Ovary (tissue), 9 donors: ENCODE data around the gene ANKRD44. TPM values are rescaled to one million over a fixed set of nuclear protein-coding genes. Genes with fewer than 3 reads are reported as not detected.

ENCODE experiments used
- DNase-seq, 5 donors: peaks; one replicate each; pipeline ENCODE4 v3.0.0-alpha.2; 2019 to 2020
- H3K27ac ChIP-seq, 2 donors: fragments of 200-600 bp; one replicate each; pipeline versions ENCODE4 v1.5.1 to v1.8.0; 2019 to 2022
- H3K27me3 ChIP-seq: fragments of 200-600 bp; one replicate; pipeline ENCODE4 v1.8.0; 2022
- H3K36me3 ChIP-seq: fragments of 200-600 bp; sonication (generic); one replicate; pipeline ENCODE4 v1.5.1; 2019
- H3K4me1 ChIP-seq: one replicate; pipeline ENCODE4 v1.8.1; 2013; ENCODE audit warnings: mild to moderate bottlenecking, moderate library complexity; ENCODE audit not compliant: insufficient read depth
- H3K4me3 ChIP-seq: fragments of 200-600 bp; sonication (generic); one replicate; pipeline ENCODE4 v1.5.1; 2017
- H3K9me3 ChIP-seq, 2 donors: fragments of 200-600 bp in 1 of 2; sonication (generic) in 1 of 2; one replicate each; pipeline versions ENCODE4 v1.5.1 to v1.8.1; 2013 to 2019; ENCODE audit warnings: mild to moderate bottlenecking in 1 of 2, moderate library complexity in 1 of 2
- EP300 ChIP-seq: sonication (generic); formaldehyde crosslinking; IDR thresholded peaks from one replicate; pipeline ENCODE4 v1.6.1; 2017; ENCODE audit warnings: antibody characterized with exemption
- POLR2A ChIP-seq: fragments of 450-650 bp; IDR thresholded peaks from one replicate; pipeline ENCODE4 v1.6.1; 2017; ENCODE audit warnings: antibody characterized with exemption, mild to moderate bottlenecking, moderate library complexity
- WGBS, 3 donors: extraction: QIAGEN DNeasy Blood & Tissue Kit in 1 of 3; methylation state at CpG; one replicate each; pipeline versions ENCODE4 v1.1.5 to v1.1.7; 2013 to 2017; 5-methylcytosine and 5-hydroxymethylcytosine counted together
- intact Hi-C, 4 donors: fragments of 100-400 bp; cut with DNase I; formaldehyde crosslinking; loops; one replicate each; pipeline versions ENCODE4 v1.11.0 to v1.15.1; 2022 to 2023
- polyA plus RNA-seq, 2 donors: library from polyadenylated mRNA; stranded (reverse); fragments of 200-250 nt in 1 of 2; fragments of 350-450 nt in 1 of 2; fragmentation: Illumina TruSeq in 1 of 2; extraction: RNeasy Lipid Tissue Mini Kit (QIAGEN cat#74804) in 1 of 2; gene quantifications; one replicate each; pipeline ENCODE4 v1.2.3, GENCODE V29; 2013 to 2014
- total RNA-seq, 7 donors: library from RNA; depleted of rRNA in 2 of 7; stranded (reverse); fragments of >200 nt in 2 of 7; fragmentation: NEBNext Ultra II Directional in 3 of 7; extraction: Animal tissue kit (Norgen Biotek cat#: 25700) in 3 of 7; gene quantifications; one replicate each; pipeline versions ENCODE4 v1.1.0 to v1.2.4, GENCODE V29; 2016 to 2023
- TF ChIP-seq, protein P1 (sequence below), 3 donors: fragments of 450-650 bp in 2 of 3; fragments of 200-600 bp in 1 of 3; IDR thresholded peaks; one replicate each; pipeline versions ENCODE4 v1.5.1 to v1.8.0; 2016 to 2022; ENCODE audit warnings: antibody characterized with exemption in 3 of 3, mild to moderate bottlenecking in 1 of 3
- donor health status: DM: no; HTN: no; CAD: no; lungs with moderate emphysema.
- donor health status: DM: no; HTN: no; CAD: no.
- donor health status: Bipolar disorder and iron deficiency.
- donor health status: DM: yes; HTN: yes; CAD: no.
- donor health status: DM: no; HTN: no; CAD: no.
- donor health status: DM: yes; HTN: yes; CAD: no.

ANKRD44 gene
- total and polyA plus RNA-seq, 9 donors = 2.6 to 60.0 (median 11.1) TPM

DNA sequence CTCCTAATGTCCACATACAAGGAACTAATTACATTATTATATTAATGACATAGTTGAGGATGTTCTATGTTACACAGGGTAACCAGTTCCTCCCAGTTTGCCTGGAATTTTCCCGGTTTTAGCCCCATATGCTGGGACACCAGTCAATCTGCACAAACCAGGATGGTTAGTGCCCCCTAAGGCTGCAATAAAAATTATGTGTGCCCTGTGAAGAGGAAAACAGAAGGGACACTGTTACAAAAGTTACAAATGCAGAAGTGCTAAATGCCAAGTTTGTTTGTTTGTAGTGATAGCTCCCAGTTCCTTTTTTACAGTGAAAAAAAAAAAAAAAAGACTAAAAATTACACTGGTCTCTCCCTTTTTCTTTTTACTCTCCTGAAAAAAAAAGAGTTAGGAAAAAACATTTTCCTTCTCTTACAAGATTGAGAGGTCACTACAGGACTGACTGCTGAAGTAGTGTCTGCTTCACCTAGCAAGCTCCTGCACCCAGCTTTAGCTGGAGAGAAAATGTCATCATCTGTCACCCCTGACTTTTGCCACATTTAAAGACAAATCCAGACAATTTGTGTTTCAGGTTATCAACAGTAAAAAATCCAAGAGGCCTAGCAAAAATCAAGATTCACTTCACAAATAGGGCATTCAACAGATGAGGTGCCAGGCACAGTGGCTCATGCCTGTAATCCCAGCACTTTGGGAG lies 3.2 kb downstream of the ANKRD44 start:
- Histone ChIP-seq H3K27me3 (no peaks in the 10 kb centered on the region), H3K4me1 (peaks cover 4% of the 10 kb centered on the region), H3K27ac (no peak overlapping the region), H3K9me3 (no peaks in the 10 kb centered on the region), H3K36me3 (no peaks in the 10 kb centered on the region), H3K4me3 (no peak overlapping the region)
- DNase-seq = no peak
- intact Hi-C loops = no loop called here
- 87 to 100% (median 91%) methylated on average over 1 of the region's 1 CpG for WGBS, 3 donors
- TF ChIP-seq, protein P1, sequence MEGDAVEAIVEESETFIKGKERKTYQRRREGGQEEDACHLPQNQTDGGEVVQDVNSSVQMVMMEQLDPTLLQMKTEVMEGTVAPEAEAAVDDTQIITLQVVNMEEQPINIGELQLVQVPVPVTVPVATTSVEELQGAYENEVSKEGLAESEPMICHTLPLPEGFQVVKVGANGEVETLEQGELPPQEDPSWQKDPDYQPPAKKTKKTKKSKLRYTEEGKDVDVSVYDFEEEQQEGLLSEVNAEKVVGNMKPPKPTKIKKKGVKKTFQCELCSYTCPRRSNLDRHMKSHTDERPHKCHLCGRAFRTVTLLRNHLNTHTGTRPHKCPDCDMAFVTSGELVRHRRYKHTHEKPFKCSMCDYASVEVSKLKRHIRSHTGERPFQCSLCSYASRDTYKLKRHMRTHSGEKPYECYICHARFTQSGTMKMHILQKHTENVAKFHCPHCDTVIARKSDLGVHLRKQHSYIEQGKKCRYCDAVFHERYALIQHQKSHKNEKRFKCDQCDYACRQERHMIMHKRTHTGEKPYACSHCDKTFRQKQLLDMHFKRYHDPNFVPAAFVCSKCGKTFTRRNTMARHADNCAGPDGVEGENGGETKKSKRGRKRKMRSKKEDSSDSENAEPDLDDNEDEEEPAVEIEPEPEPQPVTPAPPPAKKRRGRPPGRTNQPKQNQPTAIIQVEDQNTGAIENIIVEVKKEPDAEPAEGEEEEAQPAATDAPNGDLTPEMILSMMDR (IDR thresholded peaks at IDR 0.05) = no peak
- TF ChIP-seq EP300 = no peak
- no peak for TF ChIP-seq POLR2A

DNA sequence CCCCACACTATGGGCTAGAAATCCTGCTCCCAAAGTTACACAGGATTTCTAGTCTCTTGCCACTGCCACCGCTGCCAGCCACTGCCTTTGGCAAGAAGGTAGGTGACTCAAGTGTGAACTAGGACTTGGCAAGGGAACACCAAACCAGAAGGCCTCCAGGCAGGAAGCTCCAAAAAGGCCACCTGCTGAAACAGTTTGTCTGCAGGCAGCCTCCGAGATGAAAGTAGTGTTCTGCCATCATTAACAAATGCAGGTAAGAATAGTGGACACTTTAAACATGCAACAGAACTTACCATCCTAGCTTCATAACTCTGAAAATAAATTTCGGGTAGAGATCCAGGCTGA lies 3.9 kb downstream of the ANKRD44 start:
- 79 to 82% (median 82%) methylated on average over 3 of the region's 3 CpGs for WGBS, 3 donors
- Histone ChIP-seq H3K27ac (no peak overlapping the region), H3K4me3 (no peak overlapping the region), H3K9me3 (no peaks in the 10 kb centered on the region), H3K27me3 (no peaks in the 10 kb centered on the region), H3K36me3 (no peaks in the 10 kb centered on the region), H3K4me1 (peaks cover 4% of the 10 kb centered on the region)
- TF ChIP-seq, protein P1 (IDR thresholded peaks at IDR 0.05) = no peak
- TF ChIP-seq EP300 = no peak
- no peak for TF ChIP-seq POLR2A
- DNase-seq = no peak
- intact Hi-C loops = no loop called here

DNA sequence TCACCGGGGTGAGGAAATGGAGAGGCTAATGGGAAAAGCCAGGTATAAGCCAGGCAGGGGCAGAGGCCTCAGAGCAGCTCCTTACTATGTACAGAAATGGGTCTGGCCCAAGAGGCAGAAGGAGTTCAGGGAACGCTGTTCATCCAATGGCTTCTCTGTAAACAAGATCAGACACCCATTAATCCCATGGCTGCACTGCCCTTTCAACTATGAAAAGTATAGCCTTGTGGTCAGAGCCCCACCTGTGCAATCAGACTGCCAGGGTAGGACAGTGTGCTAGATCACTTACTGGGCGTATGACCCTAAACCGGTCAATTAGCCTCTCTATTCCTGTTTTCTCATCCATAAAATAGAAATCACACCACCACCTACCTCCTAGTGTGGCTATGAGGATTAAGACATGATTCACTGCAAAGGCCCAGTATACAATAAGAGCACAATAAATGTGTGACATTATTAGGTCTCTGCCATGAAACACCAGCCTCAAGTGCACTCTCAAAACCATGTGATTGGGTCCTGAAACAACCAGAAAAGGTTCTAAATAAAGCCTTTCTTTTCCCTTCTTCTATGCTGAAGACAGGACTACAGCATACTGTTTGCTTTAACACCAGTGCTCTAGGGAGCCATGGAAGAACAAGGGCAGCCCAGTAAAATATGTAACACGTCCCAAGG lies 4.4 kb downstream of the ANKRD44 start:
- 88 to 92% (median 92%) methylated on average over 5 of the region's 5 CpGs for WGBS, 3 donors

DNA sequence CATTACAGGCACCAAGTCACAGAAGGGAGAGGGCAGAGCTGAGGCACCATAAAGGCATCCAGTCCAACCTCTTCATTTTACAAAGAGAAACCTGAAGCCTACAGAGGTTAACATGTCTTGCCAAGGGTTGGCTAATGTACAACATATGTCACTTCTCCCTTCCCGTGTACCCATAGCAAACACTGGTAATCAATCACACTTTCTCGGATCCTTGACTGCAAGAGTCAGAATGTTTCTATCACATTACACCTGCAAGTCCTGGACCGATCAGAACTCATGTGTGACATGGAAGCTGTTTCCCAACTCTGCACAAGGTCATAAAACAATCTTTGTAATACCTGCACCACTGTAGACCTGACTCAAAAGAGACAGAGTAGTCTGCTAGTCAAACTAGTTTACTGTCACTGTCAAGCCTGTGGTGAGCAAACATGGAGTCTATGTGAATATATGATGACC lies 6.0 kb downstream of the ANKRD44 start:
- no peak for TF ChIP-seq EP300
- TF ChIP-seq, protein P1 (IDR thresholded peaks at IDR 0.05) = no peak
- Histone ChIP-seq H3K36me3 (no peaks in the 10 kb centered on the region), H3K9me3 (no peaks in the 10 kb centered on the region), H3K4me1 (peaks cover 3% of the 10 kb centered on the region), H3K27ac (no peak overlapping the region), H3K27me3 (no peaks in the 10 kb centered on the region), H3K4me3 (no peak overlapping the region)
- DNase-seq = no peak
- intact Hi-C loops = no loop called here
- 90 to 94% (median 92%) methylated on average over 3 of the region's 3 CpGs for WGBS, 3 donors

More for the DNA sequence above, 4.4 kb downstream of the ANKRD44 start:
- Histone ChIP-seq H3K27ac (no peak overlapping the region), H3K4me1 (peaks cover 4% of the 10 kb centered on the region), H3K9me3 (no peaks in the 10 kb centered on the region), H3K36me3 (no peaks in the 10 kb centered on the region), H3K27me3 (no peaks in the 10 kb centered on the region), H3K4me3 (no peak overlapping the region)
- no peak for DNase-seq
- intact Hi-C loops = no loop called here
- TF ChIP-seq EP300 (no peak), POLR2A (no peak)
- TF ChIP-seq, protein P1 (IDR thresholded peaks at IDR 0.05) = no peak
